Tibial nerve (tissue), 4 donors: ENCODE results near the gene DDX51.

ENCODE experiments used
- CTCF ChIP-seq, 5 experiments: fragments of 200-600 bp in 3 of 5; fragments of 450-650 bp in 2 of 5; sonication (generic) in 3 of 5; IDR thresholded peaks; one replicate each; pipeline ENCODE4 v1.5.1; 2016 to 2019; ENCODE audit warnings: antibody characterized with exemption in 5 of 5, mild to moderate bottlenecking in 3 of 5, moderate library complexity in 2 of 5
- EP300 ChIP-seq, 2 donors: sonication (generic); formaldehyde crosslinking; IDR thresholded peaks; one replicate each; pipeline ENCODE4 v1.6.1; 2017; ENCODE audit warnings: antibody characterized with exemption in 2 of 2, mild to moderate bottlenecking in 1 of 2
- POLR2A ChIP-seq, 2 donors: fragments of 450-650 bp; IDR thresholded peaks; one replicate each; pipeline ENCODE4 v1.6.1; 2017; ENCODE audit warnings: antibody characterized with exemption in 2 of 2, mild to moderate bottlenecking in 2 of 2, moderate library complexity in 2 of 2

GRCh38 chr12:132176920-132177551 lies 32.9 kb upstream of the DDX51 start:
- TF ChIP-seq CTCF (IDR thresholded peaks at IDR 0.05) = no peak
- no peak for TF ChIP-seq POLR2A (IDR thresholded peaks at IDR 0.05)
- no peak for TF ChIP-seq EP300 (IDR thresholded peaks at IDR 0.05)
